ENCODE measurements around the gene USHBP1. TPM values are rescaled to one million over a fixed set of nuclear protein-coding genes. Genes with fewer than 3 reads are reported as not detected.

The USHBP1 gene
- total and polyA plus RNA-seq, 2 experiments from 2014 or later = 4.0 to 5.6 TPM

DNA sequence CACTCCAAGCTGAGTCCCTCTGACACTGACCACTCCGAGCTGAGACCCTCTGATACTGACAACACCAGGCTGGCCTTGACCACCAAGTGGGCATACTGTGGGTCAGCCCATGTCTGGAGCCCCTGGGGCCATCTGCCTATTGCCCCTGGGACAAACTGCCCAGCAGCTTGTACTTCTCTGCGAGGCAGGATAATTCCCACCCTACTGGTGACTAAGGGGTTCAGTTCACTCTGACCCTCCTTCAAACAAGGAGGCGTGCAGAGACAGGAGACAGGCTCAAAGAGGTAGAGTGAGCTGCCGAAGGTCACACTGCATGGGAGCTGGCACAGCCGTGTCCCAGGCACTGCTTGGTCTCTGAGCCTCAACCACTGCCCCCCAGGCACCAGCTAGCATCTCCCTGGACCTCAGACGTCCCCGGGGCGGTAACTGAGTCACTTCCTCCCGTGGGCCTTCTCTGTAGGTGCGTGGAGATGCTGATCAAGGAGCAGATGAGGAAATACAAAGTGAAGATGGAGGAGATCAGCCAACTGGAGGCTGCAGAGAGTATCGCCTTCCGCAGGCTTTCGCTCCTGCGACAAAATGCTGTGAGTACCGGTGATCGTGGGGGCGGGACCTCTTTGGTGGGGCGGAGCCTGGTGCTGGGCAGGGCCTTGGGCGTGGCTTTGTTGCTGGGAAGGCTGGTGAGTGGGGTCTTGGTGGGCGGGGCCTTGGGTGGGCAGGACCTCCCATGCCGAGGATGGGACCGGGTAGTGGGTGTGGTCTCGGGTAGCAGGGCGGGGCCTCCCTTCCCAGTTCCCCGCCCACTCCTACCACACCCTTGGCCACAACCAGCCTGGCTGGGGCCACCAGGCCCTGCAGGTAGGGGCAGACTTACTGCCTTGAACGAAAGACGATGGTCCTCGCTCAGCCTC, 55.2 kb downstream of the USHBP1 start:
- ATAC-seq (peak; percentile 88), DNase-seq (ENCODE audit: low spot score) (peak; percentile 99)
- Histone ChIP-seq H3K4me2 (no peak overlapping the region), H3K4me1 (ENCODE audit: insufficient read depth) (peaks cover 9% of the 10 kb centered on the region), H3K79me2 (replicated peaks; ENCODE audit: insufficient read depth) (no peaks in the 10 kb centered on the region), H3K27ac (ENCODE audit: low read depth) (peak overlapping the region; percentile 62; the same call in 1 of the 2 replicates), H3K9me2 (ENCODE audit: insufficient read depth) (no peaks in the 10 kb centered on the region), H4K20me1 (replicated peaks; ENCODE audit: insufficient read depth) (no peaks in the 10 kb centered on the region), H3K27me3 (ENCODE audit: insufficient read depth) (no peaks in the 10 kb centered on the region), H2AFZ (no peak overlapping the region; the same call in 1 of the 2 replicates), H3K4me3 (no peak overlapping the region), H3F3A (replicated peaks; ENCODE audit: low read depth) (peaks cover 15% of the 10 kb centered on the region), H3K36me3 (ENCODE audit: insufficient read depth) (no peaks in the 10 kb centered on the region)
- Mint-ChIP-seq H3K4me3 (peak overlapping the region; percentile 61; the same call in 2 of the 3 replicates), H3K27ac (no peak overlapping the region), H3K27me3 (ENCODE audit: insufficient read depth, low read depth, poor library complexity) (peaks cover 13% of the 10 kb centered on the region), H3K36me3 (ENCODE audit: low read depth) (peaks cover 33% of the 10 kb centered on the region), H3K4me1 (peaks cover 12% of the 10 kb centered on the region), H3K9me3 (no peaks in the 10 kb centered on the region; the same call in 2 of the 3 replicates)
- TF ChIP-seq ZNF114 (CRISPR knock-in tag; IDR thresholded peaks at IDR 0.05) = no peak
- TF ChIP-seq POLR2AphosphoS5 (IDR thresholded peaks at IDR 0.05; ENCODE audit: low read depth) = peak; percentile 48; the same call in 1 of the 2 replicates

DNA sequence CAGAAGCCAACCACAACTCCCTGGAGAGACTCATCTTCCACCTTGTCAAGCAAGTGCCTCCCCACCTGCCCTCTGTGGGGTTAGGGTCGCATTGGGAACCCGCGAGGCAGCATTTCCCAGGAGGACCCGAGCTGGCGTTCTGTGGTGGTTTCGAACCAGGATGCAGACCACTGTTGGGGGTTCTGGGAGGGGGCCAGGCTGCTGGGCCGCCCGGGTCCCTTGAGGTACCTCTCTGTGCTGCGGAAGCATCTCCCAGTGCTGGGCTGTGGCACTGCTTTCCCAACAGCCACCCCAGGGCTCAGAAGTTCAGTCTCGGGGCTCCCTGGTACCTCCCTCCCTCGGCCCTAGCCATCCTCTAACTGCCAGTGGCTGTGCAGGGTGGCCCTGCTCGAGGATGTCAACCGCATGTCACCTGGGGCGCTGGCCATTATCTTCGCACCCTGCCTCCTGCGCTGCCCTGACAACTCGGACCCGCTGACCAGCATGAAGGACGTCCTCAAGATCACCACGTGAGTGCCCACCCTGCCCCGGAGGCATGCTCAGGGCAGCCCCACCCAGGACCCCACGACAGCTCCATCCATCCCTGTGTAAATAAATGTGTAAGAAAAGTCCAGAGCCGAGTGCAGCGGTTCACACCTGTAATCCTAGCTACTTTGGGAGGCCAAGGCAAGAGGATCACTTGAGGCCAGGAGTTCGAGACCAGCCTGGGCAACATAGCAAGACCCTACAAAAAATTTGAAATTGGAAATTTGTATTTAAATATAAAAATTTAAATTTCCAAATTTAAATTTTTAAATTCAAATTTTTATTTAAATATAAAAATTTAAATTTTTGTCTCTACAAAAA, 57.6 kb downstream of the USHBP1 start:
- TF ChIP-seq JUNB (IDR thresholded peaks at IDR 0.05; ENCODE audit: unreplicated experiment) (no peak), NANOG (IDR thresholded peaks at IDR 0.05; ENCODE audit: borderline replicate concordance) (no peak), STAT1 (IDR thresholded peaks at IDR 0.05; ENCODE audit: unreplicated experiment) (no peak), ZNF331 (CRISPR knock-in tag; IDR thresholded peaks at IDR 0.05; ENCODE audit: low read depth) (no peak), EZH2 (IDR thresholded peaks at IDR 0.05; ENCODE audit: low read depth, unreplicated experiment) (no peak), POLR2AphosphoS5 (IDR thresholded peaks at IDR 0.05; ENCODE audit: low read depth) (no peak)
- TF ChIP-seq, protein P1, sequence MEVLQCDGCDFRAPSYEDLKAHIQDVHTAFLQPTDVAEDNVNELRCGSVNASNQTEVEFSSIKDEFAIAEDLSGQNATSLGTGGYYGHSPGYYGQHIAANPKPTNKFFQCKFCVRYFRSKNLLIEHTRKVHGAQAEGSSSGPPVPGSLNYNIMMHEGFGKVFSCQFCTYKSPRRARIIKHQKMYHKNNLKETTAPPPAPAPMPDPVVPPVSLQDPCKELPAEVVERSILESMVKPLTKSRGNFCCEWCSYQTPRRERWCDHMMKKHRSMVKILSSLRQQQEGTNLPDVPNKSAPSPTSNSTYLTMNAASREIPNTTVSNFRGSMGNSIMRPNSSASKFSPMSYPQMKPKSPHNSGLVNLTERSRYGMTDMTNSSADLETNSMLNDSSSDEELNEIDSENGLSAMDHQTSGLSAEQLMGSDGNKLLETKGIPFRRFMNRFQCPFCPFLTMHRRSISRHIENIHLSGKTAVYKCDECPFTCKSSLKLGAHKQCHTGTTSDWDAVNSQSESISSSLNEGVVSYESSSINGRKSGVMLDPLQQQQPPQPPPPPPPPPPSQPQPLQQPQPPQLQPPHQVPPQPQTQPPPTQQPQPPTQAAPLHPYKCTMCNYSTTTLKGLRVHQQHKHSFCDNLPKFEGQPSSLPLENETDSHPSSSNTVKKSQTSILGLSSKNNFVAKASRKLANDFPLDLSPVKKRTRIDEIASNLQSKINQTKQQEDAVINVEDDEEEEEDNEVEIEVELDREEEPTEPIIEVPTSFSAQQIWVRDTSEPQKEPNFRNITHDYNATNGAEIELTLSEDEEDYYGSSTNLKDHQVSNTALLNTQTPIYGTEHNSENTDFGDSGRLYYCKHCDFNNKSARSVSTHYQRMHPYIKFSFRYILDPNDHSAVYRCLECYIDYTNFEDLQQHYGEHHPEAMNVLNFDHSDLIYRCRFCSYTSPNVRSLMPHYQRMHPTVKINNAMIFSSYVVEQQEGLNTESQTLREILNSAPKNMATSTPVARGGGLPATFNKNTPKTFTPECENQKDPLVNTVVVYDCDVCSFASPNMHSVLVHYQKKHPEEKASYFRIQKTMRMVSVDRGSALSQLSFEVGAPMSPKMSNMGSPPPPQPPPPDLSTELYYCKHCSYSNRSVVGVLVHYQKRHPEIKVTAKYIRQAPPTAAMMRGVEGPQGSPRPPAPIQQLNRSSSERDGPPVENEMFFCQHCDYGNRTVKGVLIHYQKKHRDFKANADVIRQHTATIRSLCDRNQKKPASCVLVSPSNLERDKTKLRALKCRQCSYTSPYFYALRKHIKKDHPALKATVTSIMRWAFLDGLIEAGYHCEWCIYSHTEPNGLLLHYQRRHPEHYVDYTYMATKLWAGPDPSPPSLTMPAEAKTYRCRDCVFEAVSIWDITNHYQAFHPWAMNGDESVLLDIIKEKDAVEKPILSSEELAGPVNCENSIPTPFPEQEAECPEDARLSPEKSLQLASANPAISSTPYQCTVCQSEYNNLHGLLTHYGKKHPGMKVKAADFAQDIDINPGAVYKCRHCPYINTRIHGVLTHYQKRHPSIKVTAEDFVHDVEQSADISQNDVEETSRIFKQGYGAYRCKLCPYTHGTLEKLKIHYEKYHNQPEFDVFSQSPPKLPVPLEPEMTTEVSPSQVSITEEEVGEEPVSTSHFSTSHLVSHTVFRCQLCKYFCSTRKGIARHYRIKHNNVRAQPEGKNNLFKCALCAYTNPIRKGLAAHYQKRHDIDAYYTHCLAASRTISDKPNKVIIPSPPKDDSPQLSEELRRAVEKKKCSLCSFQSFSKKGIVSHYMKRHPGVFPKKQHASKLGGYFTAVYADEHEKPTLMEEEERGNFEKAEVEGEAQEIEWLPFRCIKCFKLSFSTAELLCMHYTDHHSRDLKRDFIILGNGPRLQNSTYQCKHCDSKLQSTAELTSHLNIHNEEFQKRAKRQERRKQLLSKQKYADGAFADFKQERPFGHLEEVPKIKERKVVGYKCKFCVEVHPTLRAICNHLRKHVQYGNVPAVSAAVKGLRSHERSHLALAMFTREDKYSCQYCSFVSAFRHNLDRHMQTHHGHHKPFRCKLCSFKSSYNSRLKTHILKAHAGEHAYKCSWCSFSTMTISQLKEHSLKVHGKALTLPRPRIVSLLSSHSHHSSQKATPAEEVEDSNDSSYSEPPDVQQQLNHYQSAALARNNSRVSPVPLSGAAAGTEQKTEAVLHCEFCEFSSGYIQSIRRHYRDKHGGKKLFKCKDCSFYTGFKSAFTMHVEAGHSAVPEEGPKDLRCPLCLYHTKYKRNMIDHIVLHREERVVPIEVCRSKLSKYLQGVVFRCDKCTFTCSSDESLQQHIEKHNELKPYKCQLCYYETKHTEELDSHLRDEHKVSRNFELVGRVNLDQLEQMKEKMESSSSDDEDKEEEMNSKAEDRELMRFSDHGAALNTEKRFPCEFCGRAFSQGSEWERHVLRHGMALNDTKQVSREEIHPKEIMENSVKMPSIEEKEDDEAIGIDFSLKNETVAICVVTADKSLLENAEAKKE (CRISPR knock-in tag; IDR thresholded peaks at IDR 0.05) = no peak
- TF ChIP-seq, protein P2, sequence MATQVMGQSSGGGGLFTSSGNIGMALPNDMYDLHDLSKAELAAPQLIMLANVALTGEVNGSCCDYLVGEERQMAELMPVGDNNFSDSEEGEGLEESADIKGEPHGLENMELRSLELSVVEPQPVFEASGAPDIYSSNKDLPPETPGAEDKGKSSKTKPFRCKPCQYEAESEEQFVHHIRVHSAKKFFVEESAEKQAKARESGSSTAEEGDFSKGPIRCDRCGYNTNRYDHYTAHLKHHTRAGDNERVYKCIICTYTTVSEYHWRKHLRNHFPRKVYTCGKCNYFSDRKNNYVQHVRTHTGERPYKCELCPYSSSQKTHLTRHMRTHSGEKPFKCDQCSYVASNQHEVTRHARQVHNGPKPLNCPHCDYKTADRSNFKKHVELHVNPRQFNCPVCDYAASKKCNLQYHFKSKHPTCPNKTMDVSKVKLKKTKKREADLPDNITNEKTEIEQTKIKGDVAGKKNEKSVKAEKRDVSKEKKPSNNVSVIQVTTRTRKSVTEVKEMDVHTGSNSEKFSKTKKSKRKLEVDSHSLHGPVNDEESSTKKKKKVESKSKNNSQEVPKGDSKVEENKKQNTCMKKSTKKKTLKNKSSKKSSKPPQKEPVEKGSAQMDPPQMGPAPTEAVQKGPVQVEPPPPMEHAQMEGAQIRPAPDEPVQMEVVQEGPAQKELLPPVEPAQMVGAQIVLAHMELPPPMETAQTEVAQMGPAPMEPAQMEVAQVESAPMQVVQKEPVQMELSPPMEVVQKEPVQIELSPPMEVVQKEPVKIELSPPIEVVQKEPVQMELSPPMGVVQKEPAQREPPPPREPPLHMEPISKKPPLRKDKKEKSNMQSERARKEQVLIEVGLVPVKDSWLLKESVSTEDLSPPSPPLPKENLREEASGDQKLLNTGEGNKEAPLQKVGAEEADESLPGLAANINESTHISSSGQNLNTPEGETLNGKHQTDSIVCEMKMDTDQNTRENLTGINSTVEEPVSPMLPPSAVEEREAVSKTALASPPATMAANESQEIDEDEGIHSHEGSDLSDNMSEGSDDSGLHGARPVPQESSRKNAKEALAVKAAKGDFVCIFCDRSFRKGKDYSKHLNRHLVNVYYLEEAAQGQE (IDR thresholded peaks at IDR 0.05; ENCODE audit: unreplicated experiment) = no peak
- H3K27me3 Mint-ChIP-seq (ENCODE audit: insufficient read depth, low read depth, poor library complexity) = peaks cover 22% of the 10 kb centered on the region
- Histone ChIP-seq H3K4me1 (ENCODE audit: insufficient read depth) (peaks cover 9% of the 10 kb centered on the region), H3K27me3 (ENCODE audit: insufficient read depth) (no peaks in the 10 kb centered on the region), H4K20me1 (replicated peaks; ENCODE audit: insufficient read depth) (no peaks in the 10 kb centered on the region), H3K36me3 (ENCODE audit: insufficient read depth) (no peaks in the 10 kb centered on the region), H3K4me2 (no peak overlapping the region), H3K79me2 (replicated peaks; ENCODE audit: insufficient read depth) (no peaks in the 10 kb centered on the region), H3K4me3 (no peak overlapping the region), H2AFZ (no peak overlapping the region), H3F3A (replicated peaks; ENCODE audit: low read depth) (peaks cover 13% of the 10 kb centered on the region), H3K9me2 (ENCODE audit: insufficient read depth) (no peaks in the 10 kb centered on the region), H3K27ac (ENCODE audit: low read depth) (no peak overlapping the region)
- no peak overlapping the region for H3K4me3 Mint-ChIP-seq
- DNase-seq (ENCODE audit: low spot score) = no peak
- H3K9me3 Mint-ChIP-seq = no peaks in the 10 kb centered on the region; the same call in 2 of the 3 replicates
- ATAC-seq = no peak
- H3K4me1 Mint-ChIP-seq = peaks cover 10% of the 10 kb centered on the region
- H3K36me3 Mint-ChIP-seq (ENCODE audit: low read depth) = peaks cover 39% of the 10 kb centered on the region
- H3K27ac Mint-ChIP-seq = no peak overlapping the region

Measured in GM23338 (cell line).